K562 (cell line): ENCODE measurements around the gene LRRC57. TPM values are rescaled to one million over a fixed set of nuclear protein-coding genes. Genes with fewer than 3 reads are reported as not detected.

ENCODE experiments used
- CCNT2 ChIP-seq: IDR thresholded peaks from 2 replicates; pipeline ENCODE4 v1.6.1; 2011; ENCODE audit warnings: borderline replicate concordance, low read depth, mild to moderate bottlenecking, moderate library complexity, mixed read lengths, low read length; ENCODE audit not compliant: insufficient read length; ENCODE audit errors: extremely low read depth
- JUND ChIP-seq, 2 experiments: IDR thresholded peaks; 2 replicates in 1 of 2; 3 replicates in 1 of 2; pipeline ENCODE4 v1.6.1; 2011; ENCODE audit warnings: borderline replicate concordance in 2 of 2, low read depth in 2 of 2, low read length in 2 of 2, improper control_type of control experiment in 1 of 2, missing biosample characterization in 1 of 2, missing genetic modification characterization in 1 of 2, missing genetic modification reagents in 1 of 2
- KAT7 ChIP-seq: sonication (generic); formaldehyde crosslinking; IDR thresholded peaks from 2 replicates; pipeline ENCODE4 v1.8.0; 2022; ENCODE audit warnings: missing genetic modification reagents, mild to moderate bottlenecking, borderline replicate concordance
- KLF13 ChIP-seq: fragments of 450-650 bp; IDR thresholded peaks from 2 replicates; pipeline ENCODE4 v1.6.1; 2016; ENCODE audit warnings: missing genetic modification characterization, low read depth, mild to moderate bottlenecking, missing compliant biosample characterization, moderate library complexity, borderline replicate concordance
- MEF2A ChIP-seq: IDR thresholded peaks from 2 replicates; pipeline ENCODE4 v1.6.1; 2011; ENCODE audit warnings: low read depth, mild to moderate bottlenecking, low read length, moderate library complexity; ENCODE audit not compliant: control insufficient read depth
- MEIS2 ChIP-seq: fragments of 450-650 bp; IDR thresholded peaks from 2 replicates; pipeline ENCODE4 v1.6.1; 2014; ENCODE audit warnings: mild to moderate bottlenecking; ENCODE audit not compliant: partially characterized antibody
- NCOA1 ChIP-seq: fragments of 450-650 bp; IDR thresholded peaks from 2 replicates; pipeline ENCODE4 v1.6.1; 2016; ENCODE audit warnings: low read depth
- NR2C1 ChIP-seq, 2 experiments: fragments of 450-650 bp; IDR thresholded peaks; 2 replicates each; pipeline ENCODE4 v1.6.1; 2017; ENCODE audit warnings: mild to moderate bottlenecking in 2 of 2, antibody characterized with exemption in 1 of 2, inconsistent platforms in 1 of 2, missing compliant biosample characterization in 1 of 2, missing genetic modification characterization in 1 of 2
- PURB ChIP-seq: sonication (generic); formaldehyde crosslinking; IDR thresholded peaks from 2 replicates; pipeline ENCODE4 v1.9.0; 2021; ENCODE audit warnings: low read depth, mild to moderate bottlenecking, missing genetic modification reagents
- STAT5A ChIP-seq: IDR thresholded peaks from 2 replicates; pipeline ENCODE4 v1.6.1; 2012; ENCODE audit warnings: low read length, inconsistent platforms, borderline replicate concordance
- ZBTB7A ChIP-seq: IDR thresholded peaks from 2 replicates; pipeline ENCODE4 v1.6.1; 2011; ENCODE audit warnings: low read depth, mild to moderate bottlenecking, low read length, moderate library complexity, borderline replicate concordance; ENCODE audit not compliant: control insufficient read depth
- ZNF589 ChIP-seq: fragments of 200-800 bp; sonication (Bioruptor generic); IDR thresholded peaks from 2 replicates; pipeline ENCODE4 v1.6.1; 2016; ENCODE audit warnings: low read depth, missing genetic modification characterization, missing compliant biosample characterization
- ZNF778 ChIP-seq: fragments of 450-650 bp; formaldehyde crosslinking; IDR thresholded peaks from 2 replicates; pipeline ENCODE4 v1.4.0; 2020; ENCODE audit warnings: mild to moderate bottlenecking, moderate library complexity
- ZSCAN32 ChIP-seq: fragments of 450-650 bp; formaldehyde crosslinking; IDR thresholded peaks from 2 replicates; pipeline ENCODE4 v1.4.0; 2020; ENCODE audit warnings: mild to moderate bottlenecking, moderate library complexity
- polyA plus RNA-seq, 8 experiments: library from polyadenylated mRNA; depleted of rRNA in 4 of 8; stranded (reverse) in 5 of 8; unstranded in 3 of 8; fragments of >200 nt; fragmentation: Nextera tagmentation in 2 of 8; fragmentation: Illumina TruSeq in 1 of 8; extraction: Ambion mirVana in 2 of 8; extraction: Trizol in 1 of 8; gene quantifications; 2 replicates each; pipeline versions ENCODE4 v1.2.1 to v1.2.3, GENCODE V29; 2011 to 2014; ENCODE audit warnings: inconsistent platforms in 1 of 8, missing spikeins in 1 of 8
- total RNA-seq, 7 experiments: library from RNA; depleted of rRNA in 6 of 7; stranded (reverse); fragments of >200 nt in 6 of 7; fragmentation: Illumina TruSeq in 2 of 7; extraction: Trizol in 2 of 7; gene quantifications; 2 replicates each; pipeline versions ENCODE4 v1.2.1 to v1.2.3, GENCODE V29; 2011 to 2021; ENCODE audit warnings: low replicate concordance in 1 of 7
- TF ChIP-seq, protein P1 (sequence below): fragments of 450-650 bp; IDR thresholded peaks from 2 replicates; pipeline ENCODE4 v1.6.1; 2016; ENCODE audit warnings: mild to moderate bottlenecking
- TF ChIP-seq, protein P2 (sequence below): fragments of 200-800 bp; sonication (Bioruptor generic); IDR thresholded peaks from 2 replicates; pipeline ENCODE4 v1.6.1; 2017; ENCODE audit warnings: missing genetic modification characterization, missing compliant biosample characterization
- TF ChIP-seq, protein P3 (sequence below): sonication (generic); formaldehyde crosslinking; IDR thresholded peaks from 2 replicates; pipeline ENCODE4 v1.8.1; 2023; ENCODE audit warnings: mild to moderate bottlenecking, missing genetic modification reagents, moderate library complexity
- TF ChIP-seq, protein P4 (sequence below), 2 experiments: fragments of 450-650 bp; IDR thresholded peaks; 2 replicates each; pipeline ENCODE4 v1.6.1; 2016

The LRRC57 gene
- total and polyA plus RNA-seq, 9 of the 15 experiments (the other 6 are each of a cell fraction or from before 2014, with no cell fraction given), result 3.9 to 20.4 (median 14.8) TPM

DNA sequence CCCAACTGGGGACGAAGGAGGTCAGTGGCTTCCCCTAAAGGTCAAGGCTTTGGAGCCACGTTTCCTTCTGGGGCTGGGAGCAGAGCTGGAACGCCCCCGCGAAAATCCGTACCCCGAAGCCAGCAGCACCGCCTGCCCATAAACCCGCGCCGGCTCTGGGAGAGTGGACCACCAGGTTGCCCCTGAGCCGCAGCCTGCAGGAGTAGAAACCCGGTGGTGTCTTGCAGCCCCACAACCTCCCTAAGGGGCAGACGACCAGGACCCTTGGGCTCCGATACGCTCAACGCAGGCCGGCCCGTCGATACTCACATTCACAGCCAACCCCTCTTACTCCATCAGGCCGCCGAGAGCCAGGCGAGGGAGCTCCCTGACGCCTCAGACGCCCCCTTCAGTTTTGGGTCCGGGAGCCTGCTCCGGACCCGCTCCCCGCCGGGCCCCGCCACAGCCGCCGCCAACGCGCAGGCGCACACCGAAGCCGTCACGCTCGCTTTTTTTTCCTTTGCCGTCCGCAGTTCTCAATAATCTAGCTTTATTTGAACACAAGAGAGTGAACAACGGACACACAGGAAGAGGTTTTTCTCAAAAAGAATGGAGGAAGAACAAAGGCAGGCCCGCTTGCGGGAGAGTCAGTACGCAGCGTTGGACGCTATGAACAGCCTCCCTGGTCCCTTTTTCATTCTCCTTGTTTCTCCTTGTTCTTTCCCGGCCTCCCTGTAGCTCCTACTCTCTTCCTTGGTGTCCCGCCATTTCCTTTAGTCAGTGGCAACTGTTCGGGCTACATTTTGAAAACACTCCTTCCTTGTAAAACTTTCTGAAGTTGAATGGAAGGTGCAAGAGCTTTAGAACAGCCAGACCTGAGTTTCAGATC, 57.7 kb downstream of the LRRC57 start, which contains the start of gene ZNF106 (continued):
- TF ChIP-seq, protein P1, sequence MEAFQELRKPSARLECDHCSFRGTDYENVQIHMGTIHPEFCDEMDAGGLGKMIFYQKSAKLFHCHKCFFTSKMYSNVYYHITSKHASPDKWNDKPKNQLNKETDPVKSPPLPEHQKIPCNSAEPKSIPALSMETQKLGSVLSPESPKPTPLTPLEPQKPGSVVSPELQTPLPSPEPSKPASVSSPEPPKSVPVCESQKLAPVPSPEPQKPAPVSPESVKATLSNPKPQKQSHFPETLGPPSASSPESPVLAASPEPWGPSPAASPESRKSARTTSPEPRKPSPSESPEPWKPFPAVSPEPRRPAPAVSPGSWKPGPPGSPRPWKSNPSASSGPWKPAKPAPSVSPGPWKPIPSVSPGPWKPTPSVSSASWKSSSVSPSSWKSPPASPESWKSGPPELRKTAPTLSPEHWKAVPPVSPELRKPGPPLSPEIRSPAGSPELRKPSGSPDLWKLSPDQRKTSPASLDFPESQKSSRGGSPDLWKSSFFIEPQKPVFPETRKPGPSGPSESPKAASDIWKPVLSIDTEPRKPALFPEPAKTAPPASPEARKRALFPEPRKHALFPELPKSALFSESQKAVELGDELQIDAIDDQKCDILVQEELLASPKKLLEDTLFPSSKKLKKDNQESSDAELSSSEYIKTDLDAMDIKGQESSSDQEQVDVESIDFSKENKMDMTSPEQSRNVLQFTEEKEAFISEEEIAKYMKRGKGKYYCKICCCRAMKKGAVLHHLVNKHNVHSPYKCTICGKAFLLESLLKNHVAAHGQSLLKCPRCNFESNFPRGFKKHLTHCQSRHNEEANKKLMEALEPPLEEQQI, result peak; percentile 73; the same call in 1 of the 2 replicates
- TF ChIP-seq, protein P2, sequence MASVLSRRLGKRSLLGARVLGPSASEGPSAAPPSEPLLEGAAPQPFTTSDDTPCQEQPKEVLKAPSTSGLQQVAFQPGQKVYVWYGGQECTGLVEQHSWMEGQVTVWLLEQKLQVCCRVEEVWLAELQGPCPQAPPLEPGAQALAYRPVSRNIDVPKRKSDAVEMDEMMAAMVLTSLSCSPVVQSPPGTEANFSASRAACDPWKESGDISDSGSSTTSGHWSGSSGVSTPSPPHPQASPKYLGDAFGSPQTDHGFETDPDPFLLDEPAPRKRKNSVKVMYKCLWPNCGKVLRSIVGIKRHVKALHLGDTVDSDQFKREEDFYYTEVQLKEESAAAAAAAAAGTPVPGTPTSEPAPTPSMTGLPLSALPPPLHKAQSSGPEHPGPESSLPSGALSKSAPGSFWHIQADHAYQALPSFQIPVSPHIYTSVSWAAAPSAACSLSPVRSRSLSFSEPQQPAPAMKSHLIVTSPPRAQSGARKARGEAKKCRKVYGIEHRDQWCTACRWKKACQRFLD (CRISPR knock-in tag), result no peak
- TF ChIP-seq PURB (CRISPR knock-in tag) (no peak), ZNF778 (CRISPR knock-in tag) (no peak), MEIS2 (peak; percentile 64), ZSCAN32 (CRISPR knock-in tag) (no peak), CCNT2 (peak; percentile 92), STAT5A (0 out of 2 replicates have a peak, but pooled peaks have one; percentile 8), KAT7 (CRISPR knock-in tag) (peak; percentile 96; the same call in 1 of the 2 replicates), NR2C1 (IDR thresholded peaks at IDR 0.05) (no peak), NR2C1 (tag; IDR thresholded peaks at IDR 0.05) (no peak), ZNF589 (peak; percentile 73), JUND (IDR thresholded peaks at IDR 0.05; ENCODE audit: borderline replicate concordance, low read depth, low read length) (peak; percentile 75), JUND (tag; IDR thresholded peaks at IDR 0.05; ENCODE audit: borderline replicate concordance, low read depth, low read length) (peak; percentile 24; the same call in 1 of the 3 replicates), MEF2A (peak; percentile 64; the same call in 1 of the 2 replicates), ZBTB7A (peak; percentile 81), NCOA1 (no peak), KLF13 (tag) (no peak)
- TF ChIP-seq, protein P3, sequence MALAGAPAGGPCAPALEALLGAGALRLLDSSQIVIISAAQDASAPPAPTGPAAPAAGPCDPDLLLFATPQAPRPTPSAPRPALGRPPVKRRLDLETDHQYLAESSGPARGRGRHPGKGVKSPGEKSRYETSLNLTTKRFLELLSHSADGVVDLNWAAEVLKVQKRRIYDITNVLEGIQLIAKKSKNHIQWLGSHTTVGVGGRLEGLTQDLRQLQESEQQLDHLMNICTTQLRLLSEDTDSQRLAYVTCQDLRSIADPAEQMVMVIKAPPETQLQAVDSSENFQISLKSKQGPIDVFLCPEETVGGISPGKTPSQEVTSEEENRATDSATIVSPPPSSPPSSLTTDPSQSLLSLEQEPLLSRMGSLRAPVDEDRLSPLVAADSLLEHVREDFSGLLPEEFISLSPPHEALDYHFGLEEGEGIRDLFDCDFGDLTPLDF (CRISPR knock-in tag), result no peak; the same call in none of the 2 replicates
- TF ChIP-seq, protein P4, sequence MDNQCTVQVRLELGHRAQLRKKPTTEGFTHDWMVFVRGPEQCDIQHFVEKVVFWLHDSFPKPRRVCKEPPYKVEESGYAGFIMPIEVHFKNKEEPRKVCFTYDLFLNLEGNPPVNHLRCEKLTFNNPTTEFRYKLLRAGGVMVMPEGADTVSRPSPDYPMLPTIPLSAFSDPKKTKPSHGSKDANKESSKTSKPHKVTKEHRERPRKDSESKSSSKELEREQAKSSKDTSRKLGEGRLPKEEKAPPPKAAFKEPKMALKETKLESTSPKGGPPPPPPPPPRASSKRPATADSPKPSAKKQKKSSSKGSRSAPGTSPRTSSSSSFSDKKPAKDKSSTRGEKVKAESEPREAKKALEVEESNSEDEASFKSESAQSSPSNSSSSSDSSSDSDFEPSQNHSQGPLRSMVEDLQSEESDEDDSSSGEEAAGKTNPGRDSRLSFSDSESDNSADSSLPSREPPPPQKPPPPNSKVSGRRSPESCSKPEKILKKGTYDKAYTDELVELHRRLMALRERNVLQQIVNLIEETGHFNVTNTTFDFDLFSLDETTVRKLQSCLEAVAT (IDR thresholded peaks at IDR 0.05), result peak in 1 of 2 experiments; percentile 28; a peak in 1 of 4 replicates
